Measurements from ENCODE around the gene AHDC1.

GRCh38 chr1:27614043-27614624, 10.2 kb upstream of the AHDC1 start:
- TF ChIP-seq POLR2A (IDR thresholded peaks at IDR 0.05) (no peak), CTCF (IDR thresholded peaks at IDR 0.05) (no peak)
